Choroid plexus epithelial cell (primary cell): ENCODE results near the gene SHH.

Experiments
- DNase-seq: peaks from one replicate; pipeline ENCODE4 v3.0.0-alpha.2; 2010; ENCODE audit warnings: low read depth
- H3K4me3 ChIP-seq: 2 replicates; pipeline ENCODE4 v1.5.1; 2011; ENCODE audit warnings: low read depth, mild to moderate bottlenecking, control low read depth, low read length, moderate library complexity
- TF ChIP-seq, protein P1 (sequence below): conservative IDR thresholded peaks from 2 replicates; pipeline ENCODE4 v1.5.1; 2011; ENCODE audit warnings: low read depth, mild to moderate bottlenecking, control low read depth, inconsistent platforms, low read length, moderate library complexity

Gene SHH

DNA sequence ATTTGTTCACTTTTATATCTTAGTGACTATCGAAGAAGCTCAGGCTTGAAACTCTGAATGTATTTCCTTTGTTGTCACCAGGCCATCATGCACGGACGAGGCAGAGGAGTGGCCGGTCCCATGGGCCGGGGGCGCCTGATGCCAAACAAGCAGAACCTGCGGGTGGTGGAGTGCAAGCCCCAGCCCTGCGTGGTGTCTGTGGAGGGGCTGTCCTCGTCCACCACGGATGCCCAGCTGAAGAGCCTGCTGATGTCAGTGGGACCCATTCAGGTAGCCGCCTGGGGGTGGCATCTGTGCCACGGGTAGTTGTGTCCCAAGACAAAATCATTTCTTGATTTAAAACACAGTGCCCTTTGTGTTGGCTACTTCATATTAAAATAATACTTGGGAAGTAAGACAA is 45.9 kb downstream of the SHH start:
- no peak overlapping the region for H3K4me3 ChIP-seq
- TF ChIP-seq, protein P1, sequence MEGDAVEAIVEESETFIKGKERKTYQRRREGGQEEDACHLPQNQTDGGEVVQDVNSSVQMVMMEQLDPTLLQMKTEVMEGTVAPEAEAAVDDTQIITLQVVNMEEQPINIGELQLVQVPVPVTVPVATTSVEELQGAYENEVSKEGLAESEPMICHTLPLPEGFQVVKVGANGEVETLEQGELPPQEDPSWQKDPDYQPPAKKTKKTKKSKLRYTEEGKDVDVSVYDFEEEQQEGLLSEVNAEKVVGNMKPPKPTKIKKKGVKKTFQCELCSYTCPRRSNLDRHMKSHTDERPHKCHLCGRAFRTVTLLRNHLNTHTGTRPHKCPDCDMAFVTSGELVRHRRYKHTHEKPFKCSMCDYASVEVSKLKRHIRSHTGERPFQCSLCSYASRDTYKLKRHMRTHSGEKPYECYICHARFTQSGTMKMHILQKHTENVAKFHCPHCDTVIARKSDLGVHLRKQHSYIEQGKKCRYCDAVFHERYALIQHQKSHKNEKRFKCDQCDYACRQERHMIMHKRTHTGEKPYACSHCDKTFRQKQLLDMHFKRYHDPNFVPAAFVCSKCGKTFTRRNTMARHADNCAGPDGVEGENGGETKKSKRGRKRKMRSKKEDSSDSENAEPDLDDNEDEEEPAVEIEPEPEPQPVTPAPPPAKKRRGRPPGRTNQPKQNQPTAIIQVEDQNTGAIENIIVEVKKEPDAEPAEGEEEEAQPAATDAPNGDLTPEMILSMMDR, result no peak
- DNase-seq, result no peak

DNA sequence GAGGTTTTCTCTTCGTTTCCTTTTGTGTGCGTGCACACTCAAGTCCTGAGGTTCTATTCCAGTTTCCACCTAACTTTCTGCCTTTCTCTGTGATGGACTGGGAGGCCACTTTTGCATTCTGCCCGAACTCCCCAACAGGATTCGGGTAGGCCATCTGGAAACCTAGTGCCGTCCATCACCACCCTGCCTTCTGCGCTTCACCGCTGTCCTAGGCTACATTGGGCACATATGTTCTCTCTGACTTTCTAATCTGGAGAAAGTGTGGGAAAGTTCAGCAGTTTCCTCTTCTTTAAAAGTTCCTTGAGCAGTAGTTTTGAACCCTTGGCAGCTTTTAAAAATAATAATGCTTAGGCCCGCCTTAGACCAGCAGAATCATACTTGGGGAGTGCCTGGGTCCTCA is 46.8 kb downstream of the SHH start:
- TF ChIP-seq, protein P1, result no peak
- no peak overlapping the region for H3K4me3 ChIP-seq
- DNase-seq, result no peak

DNA sequence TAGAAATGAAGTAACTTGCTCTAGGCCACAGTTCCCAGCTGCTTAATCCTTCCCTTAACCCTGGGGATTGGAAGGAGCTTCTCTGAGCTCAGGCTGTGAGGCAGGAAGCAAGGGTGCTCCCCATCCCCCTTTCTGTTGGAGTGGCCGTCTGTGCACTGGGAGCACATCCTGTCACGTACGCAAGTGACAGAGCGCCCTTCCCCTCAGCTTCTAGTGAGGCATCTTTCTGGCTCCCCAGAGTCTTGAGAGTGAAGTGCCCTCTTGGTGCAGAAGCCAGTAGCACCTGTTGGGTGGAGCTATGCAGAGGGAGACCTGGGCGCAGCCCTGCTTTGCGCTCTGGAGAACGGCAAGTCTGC is 47.8 kb downstream of the SHH start:
- no peak for DNase-seq
- TF ChIP-seq, protein P1, result no peak
- no peak overlapping the region for H3K4me3 ChIP-seq

DNA sequence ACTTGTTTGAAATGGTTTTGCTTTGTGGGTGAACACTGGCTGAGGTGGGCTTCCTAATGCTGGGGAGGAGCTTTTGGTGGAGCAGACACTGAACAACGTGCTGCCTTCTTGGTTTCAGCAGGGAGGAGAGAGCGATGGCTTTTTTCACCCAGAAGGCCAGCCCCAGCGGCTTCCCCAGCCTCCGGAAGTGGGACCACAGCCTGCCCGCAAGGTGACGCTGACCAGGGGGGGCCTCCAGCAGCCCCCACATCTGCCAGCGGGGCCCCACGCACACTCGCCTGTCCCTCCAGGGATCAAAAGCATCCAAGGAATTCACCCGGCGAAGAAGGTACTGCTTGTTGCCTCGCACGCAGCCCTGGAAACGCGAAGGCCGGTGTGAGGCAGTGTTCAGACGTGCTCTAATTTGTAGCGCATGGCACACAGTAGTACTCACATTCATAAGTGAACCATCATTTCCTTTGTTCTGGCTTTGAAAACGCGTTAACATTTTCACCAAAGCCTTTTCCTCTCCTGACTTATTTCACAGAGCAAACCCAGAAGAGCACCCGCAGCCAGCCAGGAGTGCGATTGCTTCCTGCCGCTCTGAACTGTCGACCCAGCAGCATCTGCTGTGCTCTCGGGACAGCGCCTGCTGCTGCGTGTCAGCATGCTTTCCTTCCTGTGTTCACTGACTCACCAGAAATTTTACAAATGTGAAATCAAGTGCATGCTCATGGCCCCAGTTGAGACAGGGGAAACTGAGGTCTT is 48.4 kb downstream of the SHH start:
- DNase-seq, result peak; percentile 96
- TF ChIP-seq, protein P1, result no peak
- H3K4me3 ChIP-seq, result peak overlapping the region; percentile 30

DNA sequence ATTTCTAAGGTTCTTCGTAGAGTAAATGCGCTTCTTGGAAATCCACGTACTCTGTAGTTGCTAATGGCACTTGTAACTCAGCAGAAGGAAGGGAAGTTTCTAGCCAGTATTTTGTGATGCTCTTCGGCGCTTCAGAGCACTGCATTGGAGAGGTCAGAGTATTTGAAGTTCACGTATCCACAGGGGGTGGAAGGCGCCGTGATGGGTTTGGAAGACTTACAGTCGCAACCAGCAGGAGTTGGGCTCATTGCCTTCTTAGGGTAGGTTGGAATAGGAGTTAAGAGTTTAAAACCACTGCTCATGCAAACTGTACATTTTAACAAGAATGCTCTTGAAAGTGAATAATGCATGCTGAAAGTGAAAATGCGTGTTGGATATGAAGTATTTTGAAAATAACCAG is 49.1 kb downstream of the SHH start:
- TF ChIP-seq, protein P1, result no peak
- H3K4me3 ChIP-seq, result peak overlapping the region; percentile 30
- DNase-seq, result peak; percentile 83

DNA sequence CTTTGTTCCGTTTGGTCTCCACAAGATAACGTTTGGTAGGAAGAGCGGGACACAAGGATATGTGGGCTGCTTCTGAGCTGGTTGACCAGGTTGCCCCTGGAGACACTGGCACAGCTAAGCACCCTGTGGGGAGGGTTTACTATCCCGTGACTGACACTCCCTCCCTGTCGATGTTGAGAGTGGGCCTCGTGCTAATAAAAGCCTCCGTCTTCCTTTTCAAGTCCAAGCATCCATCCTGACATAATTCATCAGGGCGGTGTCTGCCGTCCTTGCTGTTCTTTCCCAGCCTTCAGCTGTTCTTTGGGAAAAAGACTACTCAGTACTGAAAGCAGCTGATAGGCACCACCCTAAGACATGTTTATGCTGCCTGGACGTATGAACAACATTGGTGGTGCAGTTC is 49.6 kb downstream of the SHH start:
- peak; percentile 27 for DNase-seq
- TF ChIP-seq, protein P1, result no peak
- H3K4me3 ChIP-seq, result no peak overlapping the region

DNA sequence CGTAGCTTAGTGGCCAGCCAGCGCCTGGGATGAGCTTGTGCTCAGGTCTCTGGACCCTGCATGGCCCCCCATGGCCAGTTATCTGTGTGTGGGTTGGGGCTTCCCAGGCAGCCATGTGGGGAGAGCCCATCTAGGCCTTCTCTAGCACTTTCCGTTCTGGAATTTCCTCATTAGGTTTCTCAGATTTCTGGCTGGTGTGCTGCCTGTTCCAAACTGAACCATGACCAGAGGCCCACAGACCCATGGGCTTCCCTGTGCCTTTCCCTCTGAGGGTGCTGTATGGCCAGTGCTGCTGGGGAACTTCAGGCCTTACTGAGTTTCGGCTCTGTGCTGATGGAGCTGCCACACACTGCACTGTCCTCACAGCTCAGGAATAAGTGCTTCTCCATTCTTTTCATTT is 50.2 kb downstream of the SHH start:
- DNase-seq, result peak; percentile 52
- H3K4me3 ChIP-seq, result no peak overlapping the region
- TF ChIP-seq, protein P1, result no peak
